ENCODE data around the gene COPZ1. TPM values are rescaled to one million over a fixed set of nuclear protein-coding genes. Genes with fewer than 3 reads are reported as not detected.

COPZ1 gene
- total and polyA plus RNA-seq, 2 donors (not counting 3 experiments of a cell fraction or from before 2014, with no cell fraction given) = 143 to 174 TPM

GRCh38 chr12:54374562-54375258, 49.8 kb downstream of the COPZ1 start:
- intact Hi-C loops (cut with micrococcal nuclease) = no loop called here
- POLR2A ChIA-PET = no interaction called here
- CTCF ChIA-PET = interaction anchor here (1.3 kb wide), 1 partner anchor 65 kb away, joined by 4 read pairs; no protein-coding TSS in a partner anchor

More at GRCh38 chr12:54374562-54375258, 49.8 kb downstream of the COPZ1 start:
- DNase-seq (ENCODE audit: low read depth, low spot score) (no peak), FAIRE-seq (no peak)
- Histone ChIP-seq H3K9me3 (replicated peaks; ENCODE audit: control insufficient read depth, insufficient read depth, low read length) (no peaks in the 10 kb centered on the region), H3K4me1 (ENCODE audit: control insufficient read depth, extremely low read depth, insufficient read depth, low read length) (peaks cover 21% of the 10 kb centered on the region), H2AFZ (ENCODE audit: low read depth, low read length) (no peak overlapping the region), H3K27ac (ENCODE audit: insufficient read depth, low read depth, low read length) (no peak overlapping the region), H3K4me2 (ENCODE audit: insufficient read depth, low read length) (no peak overlapping the region), H3K9ac (replicated peaks; ENCODE audit: extremely low read depth, insufficient read depth, low read length) (no peak overlapping the region), H3K36me3 (ENCODE audit: control insufficient read depth in 2 of 2, extremely low read depth in 1 of 2, insufficient read depth in 2 of 2, low read length in 2 of 2) (no peaks in the 10 kb centered on the region), H4K20me1 (replicated peaks; ENCODE audit: control insufficient read depth, extremely low read depth, insufficient read depth, low read length) (no peaks in the 10 kb centered on the region), H3K27me3 (ENCODE audit: control insufficient read depth in 2 of 2, insufficient read depth in 2 of 2, low read length in 2 of 2) (no peaks in the 10 kb centered on the region), H3K4me3 (replicated peaks in 1 of 3; ENCODE audit: insufficient read depth in 1 of 3, low read depth in 1 of 3, low read length in 3 of 3) (no peak overlapping the region), H3K79me2 (ENCODE audit: control insufficient read depth, insufficient read depth, low read length) (no peaks in the 10 kb centered on the region), H3K9me1 (replicated peaks; ENCODE audit: control insufficient read depth, extremely low read depth, insufficient read depth, low read length) (no peaks in the 10 kb centered on the region)
- no TSS peak for BruUV-seq (replicated peaks)
- dilution Hi-C loops (cut with MboI; ENCODE audit: extremely low pct_ligation_motif_present, low sequenced_read_pairs) = no loop called here
- TF ChIP-seq POLR2A (IDR thresholded peaks at IDR 0.05; ENCODE audit: low read depth, low read length) (no peak), MAX (IDR thresholded peaks at IDR 0.05; ENCODE audit: insufficient read depth, insufficient read length) (no peak), GATA2 (IDR thresholded peaks at IDR 0.05; ENCODE audit: insufficient read depth, insufficient read length, low read depth, low read length) (no peak), FOS (IDR thresholded peaks at IDR 0.05; ENCODE audit: borderline replicate concordance, insufficient read depth, low read length) (no peak), JUN (IDR thresholded peaks at IDR 0.05; ENCODE audit: borderline replicate concordance, insufficient read depth, insufficient read length, low read depth) (no peak), CTCF (IDR thresholded peaks at IDR 0.05; ENCODE audit: extremely low read depth in 1 of 2, insufficient read depth in 1 of 2, low read depth in 1 of 2, low read length in 2 of 2) (no peak), POLR2AphosphoS5 (IDR thresholded peaks at IDR 0.05; ENCODE audit: insufficient read depth, low read depth, low read length) (no peak), MYC (IDR thresholded peaks at IDR 0.05; ENCODE audit: low read depth, low read length) (no peak), EZH2 (IDR thresholded peaks at IDR 0.05; ENCODE audit: borderline replicate concordance, low read depth, low read length, severe bottlenecking) (no peak)

All from endothelial cell of umbilical vein (primary cell).